ENCODE measurements around the gene CDK10. TPM values are rescaled to one million over a fixed set of nuclear protein-coding genes. Genes with fewer than 3 reads are reported as not detected.

CDK10 gene
- total and polyA plus RNA-seq, 10 of the 15 experiments (the other 5 are each of a cell fraction or from before 2014, with no cell fraction given): 1.5 to 58.7 (median 36.0) TPM

- TF ChIP-seq, protein P1, sequence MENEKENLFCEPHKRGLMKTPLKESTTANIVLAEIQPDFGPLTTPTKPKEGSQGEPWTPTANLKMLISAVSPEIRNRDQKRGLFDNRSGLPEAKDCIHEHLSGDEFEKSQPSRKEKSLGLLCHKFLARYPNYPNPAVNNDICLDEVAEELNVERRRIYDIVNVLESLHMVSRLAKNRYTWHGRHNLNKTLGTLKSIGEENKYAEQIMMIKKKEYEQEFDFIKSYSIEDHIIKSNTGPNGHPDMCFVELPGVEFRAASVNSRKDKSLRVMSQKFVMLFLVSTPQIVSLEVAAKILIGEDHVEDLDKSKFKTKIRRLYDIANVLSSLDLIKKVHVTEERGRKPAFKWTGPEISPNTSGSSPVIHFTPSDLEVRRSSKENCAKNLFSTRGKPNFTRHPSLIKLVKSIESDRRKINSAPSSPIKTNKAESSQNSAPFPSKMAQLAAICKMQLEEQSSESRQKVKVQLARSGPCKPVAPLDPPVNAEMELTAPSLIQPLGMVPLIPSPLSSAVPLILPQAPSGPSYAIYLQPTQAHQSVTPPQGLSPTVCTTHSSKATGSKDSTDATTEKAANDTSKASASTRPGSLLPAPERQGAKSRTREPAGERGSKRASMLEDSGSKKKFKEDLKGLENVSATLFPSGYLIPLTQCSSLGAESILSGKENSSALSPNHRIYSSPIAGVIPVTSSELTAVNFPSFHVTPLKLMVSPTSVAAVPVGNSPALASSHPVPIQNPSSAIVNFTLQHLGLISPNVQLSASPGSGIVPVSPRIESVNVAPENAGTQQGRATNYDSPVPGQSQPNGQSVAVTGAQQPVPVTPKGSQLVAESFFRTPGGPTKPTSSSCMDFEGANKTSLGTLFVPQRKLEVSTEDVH (IDR thresholded peaks at IDR 0.05; ENCODE audit: low read depth, partially characterized antibody): no peak
- TF ChIP-seq, protein P2, sequence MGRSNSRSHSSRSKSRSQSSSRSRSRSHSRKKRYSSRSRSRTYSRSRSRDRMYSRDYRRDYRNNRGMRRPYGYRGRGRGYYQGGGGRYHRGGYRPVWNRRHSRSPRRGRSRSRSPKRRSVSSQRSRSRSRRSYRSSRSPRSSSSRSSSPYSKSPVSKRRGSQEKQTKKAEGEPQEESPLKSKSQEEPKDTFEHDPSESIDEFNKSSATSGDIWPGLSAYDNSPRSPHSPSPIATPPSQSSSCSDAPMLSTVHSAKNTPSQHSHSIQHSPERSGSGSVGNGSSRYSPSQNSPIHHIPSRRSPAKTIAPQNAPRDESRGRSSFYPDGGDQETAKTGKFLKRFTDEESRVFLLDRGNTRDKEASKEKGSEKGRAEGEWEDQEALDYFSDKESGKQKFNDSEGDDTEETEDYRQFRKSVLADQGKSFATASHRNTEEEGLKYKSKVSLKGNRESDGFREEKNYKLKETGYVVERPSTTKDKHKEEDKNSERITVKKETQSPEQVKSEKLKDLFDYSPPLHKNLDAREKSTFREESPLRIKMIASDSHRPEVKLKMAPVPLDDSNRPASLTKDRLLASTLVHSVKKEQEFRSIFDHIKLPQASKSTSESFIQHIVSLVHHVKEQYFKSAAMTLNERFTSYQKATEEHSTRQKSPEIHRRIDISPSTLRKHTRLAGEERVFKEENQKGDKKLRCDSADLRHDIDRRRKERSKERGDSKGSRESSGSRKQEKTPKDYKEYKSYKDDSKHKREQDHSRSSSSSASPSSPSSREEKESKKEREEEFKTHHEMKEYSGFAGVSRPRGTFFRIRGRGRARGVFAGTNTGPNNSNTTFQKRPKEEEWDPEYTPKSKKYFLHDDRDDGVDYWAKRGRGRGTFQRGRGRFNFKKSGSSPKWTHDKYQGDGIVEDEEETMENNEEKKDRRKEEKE (IDR thresholded peaks at IDR 0.05): no peak
- TF ChIP-seq SREBF2 (IDR thresholded peaks at IDR 0.05; ENCODE audit: low read length): no peak
- no peak for TF ChIP-seq ASH2L (IDR thresholded peaks at IDR 0.05; ENCODE audit: borderline replicate concordance, low read depth)
- TF ChIP-seq, protein P3, sequence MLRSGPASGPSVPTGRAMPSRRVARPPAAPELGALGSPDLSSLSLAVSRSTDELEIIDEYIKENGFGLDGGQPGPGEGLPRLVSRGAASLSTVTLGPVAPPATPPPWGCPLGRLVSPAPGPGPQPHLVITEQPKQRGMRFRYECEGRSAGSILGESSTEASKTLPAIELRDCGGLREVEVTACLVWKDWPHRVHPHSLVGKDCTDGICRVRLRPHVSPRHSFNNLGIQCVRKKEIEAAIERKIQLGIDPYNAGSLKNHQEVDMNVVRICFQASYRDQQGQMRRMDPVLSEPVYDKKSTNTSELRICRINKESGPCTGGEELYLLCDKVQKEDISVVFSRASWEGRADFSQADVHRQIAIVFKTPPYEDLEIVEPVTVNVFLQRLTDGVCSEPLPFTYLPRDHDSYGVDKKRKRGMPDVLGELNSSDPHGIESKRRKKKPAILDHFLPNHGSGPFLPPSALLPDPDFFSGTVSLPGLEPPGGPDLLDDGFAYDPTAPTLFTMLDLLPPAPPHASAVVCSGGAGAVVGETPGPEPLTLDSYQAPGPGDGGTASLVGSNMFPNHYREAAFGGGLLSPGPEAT (IDR thresholded peaks at IDR 0.05; ENCODE audit: low read depth): peak; percentile 76
- TF ChIP-seq, protein P4, sequence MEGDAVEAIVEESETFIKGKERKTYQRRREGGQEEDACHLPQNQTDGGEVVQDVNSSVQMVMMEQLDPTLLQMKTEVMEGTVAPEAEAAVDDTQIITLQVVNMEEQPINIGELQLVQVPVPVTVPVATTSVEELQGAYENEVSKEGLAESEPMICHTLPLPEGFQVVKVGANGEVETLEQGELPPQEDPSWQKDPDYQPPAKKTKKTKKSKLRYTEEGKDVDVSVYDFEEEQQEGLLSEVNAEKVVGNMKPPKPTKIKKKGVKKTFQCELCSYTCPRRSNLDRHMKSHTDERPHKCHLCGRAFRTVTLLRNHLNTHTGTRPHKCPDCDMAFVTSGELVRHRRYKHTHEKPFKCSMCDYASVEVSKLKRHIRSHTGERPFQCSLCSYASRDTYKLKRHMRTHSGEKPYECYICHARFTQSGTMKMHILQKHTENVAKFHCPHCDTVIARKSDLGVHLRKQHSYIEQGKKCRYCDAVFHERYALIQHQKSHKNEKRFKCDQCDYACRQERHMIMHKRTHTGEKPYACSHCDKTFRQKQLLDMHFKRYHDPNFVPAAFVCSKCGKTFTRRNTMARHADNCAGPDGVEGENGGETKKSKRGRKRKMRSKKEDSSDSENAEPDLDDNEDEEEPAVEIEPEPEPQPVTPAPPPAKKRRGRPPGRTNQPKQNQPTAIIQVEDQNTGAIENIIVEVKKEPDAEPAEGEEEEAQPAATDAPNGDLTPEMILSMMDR (IDR thresholded peaks at IDR 0.05 in 2 of 3, conservative IDR thresholded peaks at IDR 0.05 in 1 of 3; ENCODE audit: control insufficient read depth in 2 of 3, extremely low read depth in 1 of 3, insufficient read depth in 1 of 3, low read depth in 3 of 3, low read length in 3 of 3): no peak
- peak; percentile 74; the same call in 1 of the 2 replicates for TF ChIP-seq BACH1 (IDR thresholded peaks at IDR 0.05; ENCODE audit: borderline replicate concordance)
- no peak for TF ChIP-seq CHD4 (IDR thresholded peaks at IDR 0.05)
- TF ChIP-seq IKZF2 (IDR thresholded peaks at IDR 0.05): no peak
- TF ChIP-seq MYC (IDR thresholded peaks at IDR 0.05; ENCODE audit: insufficient read depth, insufficient read length, insufficient replicate concordance, low read length, severe bottlenecking): peak; percentile 95
- peak; percentile 92 for TF ChIP-seq KLF5 (IDR thresholded peaks at IDR 0.05; ENCODE audit: partially characterized antibody)
- TF ChIP-seq NKRF (conservative IDR thresholded peaks at IDR 0.05): peak; percentile 95
- TF ChIP-seq HDGF (IDR thresholded peaks at IDR 0.05): no peak
- TF ChIP-seq ZNF622 (IDR thresholded peaks at IDR 0.05): no peak
- TF ChIP-seq NFYA (IDR thresholded peaks at IDR 0.05; ENCODE audit: borderline replicate concordance, low read depth, low read length): no peak
- TF ChIP-seq EZH2 (IDR thresholded peaks at IDR 0.05; ENCODE audit: borderline replicate concordance, control insufficient read depth, low read depth, low read length): no peak
- TF ChIP-seq, protein P5, sequence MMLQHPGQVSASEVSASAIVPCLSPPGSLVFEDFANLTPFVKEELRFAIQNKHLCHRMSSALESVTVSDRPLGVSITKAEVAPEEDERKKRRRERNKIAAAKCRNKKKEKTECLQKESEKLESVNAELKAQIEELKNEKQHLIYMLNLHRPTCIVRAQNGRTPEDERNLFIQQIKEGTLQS (IDR thresholded peaks at IDR 0.05; ENCODE audit: borderline replicate concordance, extremely low read depth, low read depth, low read length): no peak
Observed at GRCh38 chr16:89686520-89687091, at the start of gene CDK10 (continued).
